ENCODE measurements around the gene VCPKMT. TPM values are rescaled to one million over a fixed set of nuclear protein-coding genes. Genes with fewer than 3 reads are reported as not detected.

Gene VCPKMT
- total RNA-seq, 2 experiments from 2014 or later = 30.4 to 32.4 TPM

DNA sequence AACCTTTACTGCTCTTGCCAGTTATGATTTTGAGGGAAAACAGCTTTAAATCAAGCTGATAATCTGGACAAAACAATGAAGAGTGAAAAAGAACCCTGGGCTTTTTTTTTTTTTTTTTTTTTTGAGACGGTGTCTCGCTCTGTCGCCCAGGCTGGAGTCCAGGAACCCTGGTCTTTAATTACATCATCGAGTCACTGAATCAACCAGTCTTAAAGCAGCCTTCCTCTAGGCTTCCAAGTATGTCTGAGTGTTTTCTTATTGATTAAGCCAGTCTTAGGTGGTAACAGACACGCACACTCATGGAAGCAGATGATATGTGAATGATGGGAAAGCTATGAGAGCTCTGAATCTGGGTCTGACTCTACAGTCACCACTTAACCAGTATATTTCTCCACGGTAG is 5.9 kb upstream of the VCPKMT start:
- Mint-ChIP-seq H3K4me3 (no peak overlapping the region), H3K27me3 (no peaks in the 10 kb centered on the region), H3K36me3 (ENCODE audit: low read depth) (peaks cover 58% of the 10 kb centered on the region), H3K4me1 (ENCODE audit: low read depth) (no peaks in the 10 kb centered on the region), H3K27ac (no peak overlapping the region), H3K9me3 (no peaks in the 10 kb centered on the region)
- TF ChIP-seq, protein P1, sequence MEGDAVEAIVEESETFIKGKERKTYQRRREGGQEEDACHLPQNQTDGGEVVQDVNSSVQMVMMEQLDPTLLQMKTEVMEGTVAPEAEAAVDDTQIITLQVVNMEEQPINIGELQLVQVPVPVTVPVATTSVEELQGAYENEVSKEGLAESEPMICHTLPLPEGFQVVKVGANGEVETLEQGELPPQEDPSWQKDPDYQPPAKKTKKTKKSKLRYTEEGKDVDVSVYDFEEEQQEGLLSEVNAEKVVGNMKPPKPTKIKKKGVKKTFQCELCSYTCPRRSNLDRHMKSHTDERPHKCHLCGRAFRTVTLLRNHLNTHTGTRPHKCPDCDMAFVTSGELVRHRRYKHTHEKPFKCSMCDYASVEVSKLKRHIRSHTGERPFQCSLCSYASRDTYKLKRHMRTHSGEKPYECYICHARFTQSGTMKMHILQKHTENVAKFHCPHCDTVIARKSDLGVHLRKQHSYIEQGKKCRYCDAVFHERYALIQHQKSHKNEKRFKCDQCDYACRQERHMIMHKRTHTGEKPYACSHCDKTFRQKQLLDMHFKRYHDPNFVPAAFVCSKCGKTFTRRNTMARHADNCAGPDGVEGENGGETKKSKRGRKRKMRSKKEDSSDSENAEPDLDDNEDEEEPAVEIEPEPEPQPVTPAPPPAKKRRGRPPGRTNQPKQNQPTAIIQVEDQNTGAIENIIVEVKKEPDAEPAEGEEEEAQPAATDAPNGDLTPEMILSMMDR (IDR thresholded peaks at IDR 0.05) = no peak
- ChIA-PET CTCF (no interaction called here), POLR2A (no interaction called here)
- intact Hi-C loops (cut with DNase I, micrococcal nuclease) = no loop called here
- no peaks in the 10 kb centered on the region for H3K4me1 ChIP-seq (ENCODE audit: insufficient read depth, low read length)
- no peaks in the 10 kb centered on the region for H3K27me3 ChIP-seq (ENCODE audit: control insufficient read depth in 1 of 2, insufficient read depth in 2 of 2, low read length in 2 of 2)
- no peak for ATAC-seq (ENCODE audit: poor library complexity)
- no peak overlapping the region for H3K4me3 ChIP-seq (ENCODE audit: low read length)
- no peak for DNase-seq
- no peaks in the 10 kb centered on the region for H3K9me3 ChIP-seq (ENCODE audit: control insufficient read depth in 1 of 2, insufficient read depth in 1 of 2, low read length in 2 of 2)
- no peak overlapping the region for H3K27ac ChIP-seq (ENCODE audit: low read depth in 1 of 2, low read length in 2 of 2)
- peaks cover 8% of the 10 kb centered on the region for H3K36me3 ChIP-seq (ENCODE audit: insufficient read depth, low read length)

DNA sequence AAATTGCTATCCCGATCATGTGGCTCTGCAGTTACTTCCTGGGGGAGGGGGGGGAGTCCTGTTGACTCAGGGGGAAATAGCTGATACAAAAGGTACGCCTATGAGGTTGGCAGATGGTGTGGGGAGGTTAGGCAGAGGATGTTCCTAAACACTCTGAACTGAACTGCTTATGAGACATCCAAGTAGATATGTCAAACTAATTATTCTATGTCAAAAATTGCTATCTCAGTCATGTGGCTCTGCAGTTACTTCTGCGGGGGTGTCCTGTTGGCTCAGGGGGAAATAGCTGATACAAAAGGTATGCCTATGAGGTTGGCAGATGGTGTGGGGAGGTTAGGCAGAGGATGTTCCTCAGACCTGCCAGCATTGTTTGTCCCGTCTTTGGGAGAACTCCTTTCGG is 5.1 kb upstream of the VCPKMT start:
- peaks cover 8% of the 10 kb centered on the region for H3K36me3 ChIP-seq (ENCODE audit: insufficient read depth, low read length)
- Mint-ChIP-seq H3K4me1 (ENCODE audit: low read depth) (peaks cover 6% of the 10 kb centered on the region), H3K9me3 (no peaks in the 10 kb centered on the region), H3K27me3 (no peaks in the 10 kb centered on the region), H3K36me3 (ENCODE audit: low read depth) (peaks cover 57% of the 10 kb centered on the region), H3K27ac (no peak overlapping the region), H3K4me3 (no peak overlapping the region)
- ChIA-PET CTCF (no interaction called here), POLR2A (no interaction called here)
- ATAC-seq (ENCODE audit: poor library complexity) (no peak), DNase-seq (no peak)
- peaks cover 5% of the 10 kb centered on the region for H3K4me1 ChIP-seq (ENCODE audit: insufficient read depth, low read length)
- intact Hi-C loops (cut with DNase I, micrococcal nuclease) = no loop called here
- H3K27ac ChIP-seq (ENCODE audit: low read depth in 1 of 2, low read length in 2 of 2) = no peak overlapping the region
- H3K4me3 ChIP-seq (ENCODE audit: low read length) = no peak overlapping the region
- no peaks in the 10 kb centered on the region for H3K9me3 ChIP-seq (ENCODE audit: control insufficient read depth in 1 of 2, insufficient read depth in 1 of 2, low read length in 2 of 2)
- TF ChIP-seq, protein P1 (IDR thresholded peaks at IDR 0.05) = no peak
- no peaks in the 10 kb centered on the region for H3K27me3 ChIP-seq (ENCODE audit: control insufficient read depth in 1 of 2, insufficient read depth in 2 of 2, low read length in 2 of 2)

DNA sequence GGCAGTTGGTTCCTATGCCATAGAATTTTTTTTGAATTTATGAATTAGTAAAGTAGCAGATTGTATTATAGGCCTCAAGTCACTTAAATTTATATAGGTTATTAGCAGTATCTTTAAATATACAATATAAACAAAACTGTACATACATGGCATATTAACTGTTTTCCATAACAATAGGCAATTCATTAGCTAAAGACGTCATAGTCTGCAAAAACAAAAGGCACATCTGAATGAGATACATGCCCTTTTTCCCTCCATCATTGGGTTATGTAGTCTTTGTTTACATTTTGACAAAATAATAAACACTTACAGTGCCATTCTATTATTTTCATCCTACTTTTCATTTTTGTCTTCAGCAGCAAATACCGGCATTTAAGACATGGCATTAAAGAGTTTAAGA is 1.1 kb upstream of the VCPKMT start:
- Histone ChIP-seq H3K4me1 (ENCODE audit: insufficient read depth, low read length) (peaks cover 15% of the 10 kb centered on the region), H3K9me3 (ENCODE audit: control insufficient read depth in 1 of 2, insufficient read depth in 1 of 2, low read length in 2 of 2) (no peaks in the 10 kb centered on the region), H3K27ac (ENCODE audit: low read depth in 1 of 2, low read length in 2 of 2) (peak overlapping the region in 1 of 2 donors; percentile 95), H3K36me3 (ENCODE audit: insufficient read depth, low read length) (peaks cover 29% of the 10 kb centered on the region), H3K27me3 (ENCODE audit: control insufficient read depth in 1 of 2, insufficient read depth in 2 of 2, low read length in 2 of 2) (no peaks in the 10 kb centered on the region), H3K4me3 (ENCODE audit: low read length) (no peak overlapping the region)
- peak overlapping the region; percentile 63 for H3K27ac Mint-ChIP-seq
- DNase-seq (no peak), ATAC-seq (ENCODE audit: poor library complexity) (no peak)
- ChIA-PET CTCF (interaction anchor here (1.0 to 3.4 kb wide), 5 partner anchors 238 to 415 kb away, joined by 3 to 40 read pairs (median 6); partner anchors contain the start of gene MAP4K5), POLR2A (interaction anchor here (0.6 to 2.7 kb wide), 13 partner anchors 26 to 497 kb away, joined by 3 to 77 read pairs (median 8); partner anchors contain the start of genes ARF6, DNAAF2, KLHDC2 and MGAT2)
- intact Hi-C loops (cut with DNase I, micrococcal nuclease) = loop anchor here (5.0 kb wide), 5 partner anchors 115 to 495 kb away; partner anchors contain the start of genes MAP4K5 (in 2 of the 2), DMAC2L (in 1 of the 2), L2HGDH (in 1 of the 2) and MGAT2 (in 1 of the 2)
- TF ChIP-seq, protein P1 (IDR thresholded peaks at IDR 0.05) = no peak
- peaks cover 62% of the 10 kb centered on the region for H3K36me3 Mint-ChIP-seq (ENCODE audit: low read depth)
- H3K4me3 Mint-ChIP-seq = peak overlapping the region; percentile 25
- no peaks in the 10 kb centered on the region for H3K9me3 Mint-ChIP-seq
- no peaks in the 10 kb centered on the region for H3K27me3 Mint-ChIP-seq
- H3K4me1 Mint-ChIP-seq (ENCODE audit: low read depth) = peaks cover 31% of the 10 kb centered on the region

Data from CD4-positive, alpha-beta T cell (primary cell).